Caco-2 (cell line): ENCODE measurements around the gene VPS8. TPM values are rescaled to one million over a fixed set of nuclear protein-coding genes. Genes with fewer than 3 reads are reported as not detected.

Experiments used
- BruUV-seq: library from RNA; stranded (reverse); fragments of 400-500 nt; replicated peaks from 2 replicates; lab custom pipeline; 2021; lab: Mats Ljungman, UMichigan
- CTCF ChIA-PET: fragments of 300-600 bp; sonication (Branson Sonifier 250); formaldehyde crosslinking; loops from one replicate; lab custom pipeline; 2022; ENCODE audit warnings: antibody characterized with exemption; lab: Charles Lee
- POLR2A ChIA-PET: fragments of 300-600 bp; sonication (Branson Sonifier 250); formaldehyde crosslinking; loops from one replicate; lab custom pipeline; 2022; ENCODE audit warnings: antibody characterized with exemption; lab: Charles Lee
- DNase-seq, 2 experiments: peaks; one replicate each; pipeline versions ENCODE4 v3.0.0 to v3.0.0-alpha.2; 2020 to 2022
- H3K27me3 ChIP-seq: replicated peaks from 2 replicates; pipeline ENCODE4 v1.6.0; 2011; ENCODE audit warnings: low read length; ENCODE audit not compliant: control insufficient read depth, insufficient read depth
- H3K36me3 ChIP-seq: 2 replicates; pipeline ENCODE4 v1.5.1; 2011; ENCODE audit warnings: low read length; ENCODE audit not compliant: control insufficient read depth, insufficient read depth
- H3K4me1 ChIP-seq: fragments of 250-450 bp; sonication (Bioruptor Pico); 2 replicates; pipeline ENCODE4 v1.5.1; 2020; ENCODE audit warnings: mild to moderate bottlenecking
- H3K4me3 ChIP-seq: 2 replicates; pipeline ENCODE4 v1.5.1; 2011; ENCODE audit warnings: low read depth, mild to moderate bottlenecking, control low read depth, low read length
- H3K9me3 ChIP-seq: fragments of 250-450 bp; sonication (Bioruptor Pico); 2 replicates; pipeline ENCODE4 v1.5.1; 2020; ENCODE audit warnings: mild to moderate bottlenecking, moderate library complexity
- H3K27ac Mint-ChIP-seq: one replicate; pipeline ENCODE4 v1.8.0; 2022; ENCODE audit warnings: mixed read lengths; ENCODE audit not compliant: unreplicated experiment
- H3K27me3 Mint-ChIP-seq: one replicate; pipeline ENCODE4 v1.8.0; 2022; ENCODE audit warnings: mixed read lengths; ENCODE audit not compliant: insufficient read depth, unreplicated experiment
- H3K36me3 Mint-ChIP-seq: one replicate; pipeline ENCODE4 v1.8.0; 2022; ENCODE audit warnings: mild to moderate bottlenecking, mixed read lengths; ENCODE audit not compliant: insufficient read depth, unreplicated experiment
- H3K4me1 Mint-ChIP-seq: one replicate; pipeline ENCODE4 v1.8.0; 2022; ENCODE audit warnings: low read depth, mixed read lengths; ENCODE audit not compliant: unreplicated experiment
- H3K4me3 Mint-ChIP-seq: one replicate; pipeline ENCODE4 v1.8.0; 2022; ENCODE audit warnings: mild to moderate bottlenecking, moderate library complexity, mixed read lengths; ENCODE audit not compliant: unreplicated experiment
- H3K9me3 Mint-ChIP-seq: one replicate; pipeline ENCODE4 v1.8.0; 2022; ENCODE audit warnings: mixed read lengths; ENCODE audit not compliant: unreplicated experiment
- CTCF ChIP-seq, 2 experiments: fragments of 200-600 bp in 1 of 2; IDR thresholded peaks; 1 replicate in 1 of 2; 2 replicates in 1 of 2; pipeline versions ENCODE4 v1.5.1 to v1.8.0; 2011 to 2022; ENCODE audit warnings: antibody characterized with exemption in 1 of 2, control low read depth in 1 of 2, inconsistent platforms in 1 of 2, low read depth in 1 of 2, low read length in 1 of 2, mild to moderate bottlenecking in 1 of 2, moderate library complexity in 1 of 2; ENCODE audit not compliant: insufficient read depth in 1 of 2, severe bottlenecking in 1 of 2, unreplicated experiment in 1 of 2
- intact Hi-C: fragments of 100-400 bp; cut with micrococcal nuclease; formaldehyde crosslinking; loops from one replicate; pipeline ENCODE4 v1.10.0; 2022; ENCODE audit not compliant: unreplicated experiment
- total RNA-seq: library from RNA; stranded (reverse); gene quantifications from 2 replicates; pipeline ENCODE4 v1.2.3, GENCODE V29; 2022

VPS8 gene
- total RNA-seq, 1 experiment from 2014 or later: 44.7 TPM

DNA sequence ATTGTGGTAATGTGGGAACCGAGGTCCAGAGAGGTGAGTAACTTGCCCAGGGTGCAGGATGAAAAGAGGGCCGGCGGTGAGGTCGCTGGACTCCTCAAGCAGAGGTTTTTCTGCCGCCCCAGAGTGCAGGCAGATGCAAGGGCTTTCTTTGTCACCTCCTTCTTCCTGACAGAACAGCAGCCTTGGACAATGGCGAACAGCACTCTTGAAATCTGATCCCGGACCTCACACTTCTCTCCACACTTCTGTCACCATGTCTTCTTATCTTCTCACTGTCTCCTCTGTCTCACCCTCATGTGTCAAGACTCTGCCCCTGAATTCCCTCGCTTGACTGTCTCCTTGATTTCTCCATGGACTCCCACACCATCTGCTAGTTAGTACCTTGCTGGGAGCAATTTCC lies 15.4 kb upstream of the VPS8 start:
- intact Hi-C loops: no loop called here
- ChIA-PET CTCF (interaction anchor here (0.6 kb wide), 1 partner anchor 864 kb away, joined by 6 read pairs; no protein-coding TSS in a partner anchor), POLR2A (no interaction called here)
- no peak for TF ChIP-seq CTCF (IDR thresholded peaks at IDR 0.05; ENCODE audit: insufficient read depth in 1 of 2, low read depth in 1 of 2, low read length in 1 of 2, severe bottlenecking in 1 of 2, unreplicated experiment in 1 of 2)
- Histone ChIP-seq H3K4me3 (no peak overlapping the region), H3K27me3 (no peaks in the 10 kb centered on the region), H3K36me3 (no peaks in the 10 kb centered on the region), H3K4me1 (peaks cover 17% of the 10 kb centered on the region), H3K9me3 (no peaks in the 10 kb centered on the region)
- peaks cover 10% of the 10 kb centered on the region for H3K9me3 Mint-ChIP-seq
- H3K27ac Mint-ChIP-seq: no peak overlapping the region
- no TSS peak for BruUV-seq
- no peaks in the 10 kb centered on the region for H3K36me3 Mint-ChIP-seq
- no peaks in the 10 kb centered on the region for H3K27me3 Mint-ChIP-seq
- no peak for DNase-seq
- H3K4me3 Mint-ChIP-seq: no peak overlapping the region
- peaks cover 15% of the 10 kb centered on the region for H3K4me1 Mint-ChIP-seq

DNA sequence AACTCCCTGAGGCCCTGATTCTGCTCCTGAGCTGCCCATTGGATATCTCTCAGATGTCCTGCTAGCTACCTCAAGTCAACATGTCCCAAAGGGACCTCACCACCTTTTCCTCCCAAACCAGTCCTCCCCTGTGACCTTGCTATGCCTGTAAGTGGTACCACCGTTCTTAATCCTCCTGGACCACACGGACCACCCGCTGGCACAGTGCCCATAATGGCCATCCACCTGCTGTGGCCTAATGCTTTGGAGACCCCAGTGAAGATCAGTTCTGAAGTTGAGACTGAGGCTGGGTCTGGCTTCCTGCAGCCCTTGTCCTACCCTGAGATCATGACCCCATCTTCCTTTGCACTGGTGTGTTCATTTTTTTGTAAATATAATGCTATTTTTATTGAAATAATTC lies 15.0 kb upstream of the VPS8 start:
- Mint-ChIP-seq H3K36me3 (no peaks in the 10 kb centered on the region), H3K4me3 (no peak overlapping the region), H3K27me3 (no peaks in the 10 kb centered on the region), H3K9me3 (peaks cover 10% of the 10 kb centered on the region), H3K4me1 (peaks cover 17% of the 10 kb centered on the region), H3K27ac (no peak overlapping the region)
- TF ChIP-seq CTCF (IDR thresholded peaks at IDR 0.05; ENCODE audit: insufficient read depth in 1 of 2, low read depth in 1 of 2, low read length in 1 of 2, severe bottlenecking in 1 of 2, unreplicated experiment in 1 of 2): no peak
- Histone ChIP-seq H3K4me1 (peaks cover 17% of the 10 kb centered on the region), H3K9me3 (no peaks in the 10 kb centered on the region), H3K27me3 (no peaks in the 10 kb centered on the region), H3K4me3 (no peak overlapping the region), H3K36me3 (no peaks in the 10 kb centered on the region)
- CTCF ChIA-PET: no interaction called here
- no peak for DNase-seq
- BruUV-seq: no TSS peak
- POLR2A ChIA-PET: no interaction called here
- intact Hi-C loops: no loop called here

GRCh38 chr3:184798120-184798519 lies 13.8 kb upstream of the VPS8 start:
- Mint-ChIP-seq H3K27ac (no peak overlapping the region), H3K4me1 (peaks cover 17% of the 10 kb centered on the region)

More at GRCh38 chr3:184798120-184798519, 13.8 kb upstream of the VPS8 start:
- DNase-seq: no peak
- CTCF ChIA-PET: no interaction called here
- TF ChIP-seq CTCF (IDR thresholded peaks at IDR 0.05; ENCODE audit: insufficient read depth in 1 of 2, low read depth in 1 of 2, low read length in 1 of 2, severe bottlenecking in 1 of 2, unreplicated experiment in 1 of 2): no peak
- POLR2A ChIA-PET: no interaction called here
- intact Hi-C loops: no loop called here
- H3K4me3 Mint-ChIP-seq: no peak overlapping the region
- Histone ChIP-seq H3K27me3 (no peaks in the 10 kb centered on the region), H3K9me3 (no peaks in the 10 kb centered on the region), H3K36me3 (no peaks in the 10 kb centered on the region), H3K4me1 (peaks cover 17% of the 10 kb centered on the region), H3K4me3 (no peak overlapping the region)
- H3K27me3 Mint-ChIP-seq: no peaks in the 10 kb centered on the region
- BruUV-seq: no TSS peak
- H3K9me3 Mint-ChIP-seq: peaks cover 10% of the 10 kb centered on the region
- no peaks in the 10 kb centered on the region for H3K36me3 Mint-ChIP-seq
